Parathyroid adenoma (tissue), 2 donors: ENCODE data around the gene CCDC171.
A peak's percentile ranks its signal among the peaks of the same experiment; 100 is the strongest.

ENCODE experiments used
- H2AFZ ChIP-seq: fragments of 300-600 bp; sonication (generic); one replicate; pipeline ENCODE4 v1.7.0; 2017; ENCODE audit warnings: antibody characterized with exemption, mild to moderate bottlenecking
- H3K27ac ChIP-seq: fragments of 300-600 bp; sonication (generic); one replicate; pipeline ENCODE4 v1.7.0; 2017
- H3K27me3 ChIP-seq: fragments of 300-600 bp; sonication (generic); one replicate; pipeline ENCODE4 v1.7.0; 2017; ENCODE audit warnings: low read length; ENCODE audit not compliant: control insufficient read depth, insufficient read depth
- H3K36me3 ChIP-seq: fragments of 300-600 bp; sonication (generic); one replicate; pipeline ENCODE4 v1.7.0; 2017; ENCODE audit warnings: low read length; ENCODE audit not compliant: control insufficient read depth, insufficient read depth
- H3K4me1 ChIP-seq: fragments of 300-600 bp; sonication (generic); one replicate; pipeline ENCODE4 v1.7.0; 2017; ENCODE audit warnings: control low read depth
- H3K4me2 ChIP-seq: fragments of 300-600 bp; sonication (generic); one replicate; pipeline ENCODE4 v1.7.0; 2017; ENCODE audit warnings: low read length
- H3K4me3 ChIP-seq: fragments of 300-600 bp; sonication (generic); one replicate; pipeline ENCODE4 v1.7.0; 2017; ENCODE audit warnings: low read depth, low read length
- H3K79me2 ChIP-seq: fragments of 300-600 bp; sonication (generic); one replicate; pipeline ENCODE4 v1.7.0; 2017; ENCODE audit warnings: control low read depth
- H3K9ac ChIP-seq: fragments of 300-600 bp; sonication (generic); one replicate; pipeline ENCODE4 v1.7.0; 2017; ENCODE audit warnings: mild to moderate bottlenecking
- H3K9me3 ChIP-seq: fragments of 300-600 bp; sonication (generic); one replicate; pipeline ENCODE4 v1.7.0; 2017; ENCODE audit warnings: low read length; ENCODE audit not compliant: control insufficient read depth
- TF ChIP-seq, protein P1 (sequence below): fragments of 300-600 bp; sonication (generic); IDR thresholded peaks from one replicate; pipeline ENCODE4 v1.7.0; 2017; ENCODE audit warnings: antibody characterized with exemption, mild to moderate bottlenecking
- donor health status: primary hyperparathyroidism.

Gene CCDC171

DNA sequence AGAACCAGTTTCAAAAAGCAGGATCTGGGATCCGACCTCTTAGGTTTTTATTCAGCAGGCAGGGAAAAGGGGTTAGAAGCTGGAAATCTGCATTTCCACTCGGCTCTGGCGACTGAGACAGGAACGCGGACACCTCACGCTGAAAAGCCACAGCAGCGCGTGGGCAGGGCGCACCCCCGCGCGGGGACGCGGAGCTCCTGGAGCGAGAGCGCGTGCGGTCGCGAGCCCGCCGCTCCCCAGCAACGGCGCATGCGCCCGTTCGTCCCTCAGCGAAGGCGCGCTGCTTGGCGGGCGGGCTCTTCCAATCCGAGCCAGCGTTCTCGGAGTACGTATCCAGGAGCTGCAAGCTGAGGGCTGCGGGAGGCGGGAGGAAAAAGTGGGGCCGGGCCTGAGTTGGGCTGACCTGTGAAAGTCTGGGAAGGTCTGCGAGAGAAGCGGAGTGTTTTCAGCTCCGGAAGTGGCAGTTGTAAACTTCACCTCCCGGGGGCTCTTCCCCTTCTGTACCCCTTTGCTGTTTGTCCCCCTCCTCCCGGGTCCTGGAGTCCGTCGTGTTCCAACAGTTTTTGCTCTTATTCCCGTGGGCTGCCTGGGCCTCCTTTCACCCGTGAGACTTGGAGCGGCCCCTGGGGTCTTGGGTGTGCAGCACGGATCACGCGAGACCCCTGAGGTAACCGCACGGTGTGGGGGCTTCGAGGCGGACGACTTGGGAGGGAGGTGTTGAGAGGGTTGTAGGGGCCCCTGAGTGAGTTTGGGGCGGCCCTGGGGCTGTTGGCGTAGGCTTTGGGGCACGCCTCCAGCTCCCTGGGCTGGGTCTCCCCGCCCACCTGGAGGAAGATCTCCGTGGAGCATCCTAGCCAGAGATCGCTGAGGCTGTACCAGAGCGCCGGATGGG lies at the start of gene CCDC171:
TSS of gene CCDC171 (plus strand) at position 408 of the 892 bp plus-strand sequence. CDS start 11,046 bp downstream, outside the sequence.
- Histone ChIP-seq H3K27ac (peak within 1 kb of the TSS; percentile 73), H3K27me3 (no peaks in the 10 kb centered on the region), H3K9ac (peak within 1 kb of the TSS; percentile 33), H2AFZ (peak within 1 kb of the TSS; percentile 98), H3K79me2 (no peaks in the 10 kb centered on the region), H3K4me2 (peak within 1 kb of the TSS; percentile 89), H3K4me3 (peak within 1 kb of the TSS; percentile 86), H3K36me3 (no peaks in the 10 kb centered on the region), H3K9me3 (no peaks in the 10 kb centered on the region), H3K4me1 (no peaks in the 10 kb centered on the region)
- TF ChIP-seq, protein P1, sequence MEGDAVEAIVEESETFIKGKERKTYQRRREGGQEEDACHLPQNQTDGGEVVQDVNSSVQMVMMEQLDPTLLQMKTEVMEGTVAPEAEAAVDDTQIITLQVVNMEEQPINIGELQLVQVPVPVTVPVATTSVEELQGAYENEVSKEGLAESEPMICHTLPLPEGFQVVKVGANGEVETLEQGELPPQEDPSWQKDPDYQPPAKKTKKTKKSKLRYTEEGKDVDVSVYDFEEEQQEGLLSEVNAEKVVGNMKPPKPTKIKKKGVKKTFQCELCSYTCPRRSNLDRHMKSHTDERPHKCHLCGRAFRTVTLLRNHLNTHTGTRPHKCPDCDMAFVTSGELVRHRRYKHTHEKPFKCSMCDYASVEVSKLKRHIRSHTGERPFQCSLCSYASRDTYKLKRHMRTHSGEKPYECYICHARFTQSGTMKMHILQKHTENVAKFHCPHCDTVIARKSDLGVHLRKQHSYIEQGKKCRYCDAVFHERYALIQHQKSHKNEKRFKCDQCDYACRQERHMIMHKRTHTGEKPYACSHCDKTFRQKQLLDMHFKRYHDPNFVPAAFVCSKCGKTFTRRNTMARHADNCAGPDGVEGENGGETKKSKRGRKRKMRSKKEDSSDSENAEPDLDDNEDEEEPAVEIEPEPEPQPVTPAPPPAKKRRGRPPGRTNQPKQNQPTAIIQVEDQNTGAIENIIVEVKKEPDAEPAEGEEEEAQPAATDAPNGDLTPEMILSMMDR: no peak

DNA sequence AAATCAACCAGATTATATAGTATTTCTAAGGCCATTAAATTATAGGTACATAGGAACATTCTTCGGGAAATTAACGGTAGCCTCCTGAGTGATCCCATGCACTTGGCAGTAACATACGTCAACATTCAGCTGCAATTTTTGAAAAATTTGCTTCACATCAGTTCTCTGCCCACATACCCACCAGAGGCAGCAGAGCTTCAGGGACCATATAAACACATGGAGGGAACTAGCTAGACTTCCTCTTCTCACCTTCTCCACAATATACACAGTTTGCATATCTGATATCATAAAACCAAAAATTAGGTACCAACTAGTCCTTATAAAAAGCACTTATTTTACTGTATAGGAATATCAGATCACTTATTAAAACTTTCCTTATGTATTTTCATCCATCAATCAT lies 46.9 kb upstream of the CCDC171 start:
- Histone ChIP-seq H3K79me2 (no peaks in the 10 kb centered on the region), H3K9ac (no peak overlapping the region), H3K4me3 (no peak overlapping the region), H3K27me3 (no peaks in the 10 kb centered on the region), H2AFZ (no peak overlapping the region), H3K27ac (no peak overlapping the region), H3K36me3 (no peaks in the 10 kb centered on the region), H3K4me1 (no peaks in the 10 kb centered on the region), H3K4me2 (no peak overlapping the region), H3K9me3 (no peaks in the 10 kb centered on the region)
- TF ChIP-seq, protein P1: no peak

- Histone ChIP-seq H3K36me3 (no peaks in the 10 kb centered on the region), H3K4me3 (peak overlapping the region; percentile 78), H2AFZ (peak overlapping the region; percentile 91), H3K27me3 (no peaks in the 10 kb centered on the region), H3K4me1 (no peaks in the 10 kb centered on the region), H3K9ac (peak overlapping the region; percentile 28), H3K9me3 (no peaks in the 10 kb centered on the region), H3K27ac (peak overlapping the region; percentile 86), H3K4me2 (peak overlapping the region; percentile 92), H3K79me2 (no peaks in the 10 kb centered on the region)
- TF ChIP-seq, protein P1: no peak
These were observed 42.7 kb upstream of the CCDC171 start for GRCh38 chr9:15509931-15510788.

DNA sequence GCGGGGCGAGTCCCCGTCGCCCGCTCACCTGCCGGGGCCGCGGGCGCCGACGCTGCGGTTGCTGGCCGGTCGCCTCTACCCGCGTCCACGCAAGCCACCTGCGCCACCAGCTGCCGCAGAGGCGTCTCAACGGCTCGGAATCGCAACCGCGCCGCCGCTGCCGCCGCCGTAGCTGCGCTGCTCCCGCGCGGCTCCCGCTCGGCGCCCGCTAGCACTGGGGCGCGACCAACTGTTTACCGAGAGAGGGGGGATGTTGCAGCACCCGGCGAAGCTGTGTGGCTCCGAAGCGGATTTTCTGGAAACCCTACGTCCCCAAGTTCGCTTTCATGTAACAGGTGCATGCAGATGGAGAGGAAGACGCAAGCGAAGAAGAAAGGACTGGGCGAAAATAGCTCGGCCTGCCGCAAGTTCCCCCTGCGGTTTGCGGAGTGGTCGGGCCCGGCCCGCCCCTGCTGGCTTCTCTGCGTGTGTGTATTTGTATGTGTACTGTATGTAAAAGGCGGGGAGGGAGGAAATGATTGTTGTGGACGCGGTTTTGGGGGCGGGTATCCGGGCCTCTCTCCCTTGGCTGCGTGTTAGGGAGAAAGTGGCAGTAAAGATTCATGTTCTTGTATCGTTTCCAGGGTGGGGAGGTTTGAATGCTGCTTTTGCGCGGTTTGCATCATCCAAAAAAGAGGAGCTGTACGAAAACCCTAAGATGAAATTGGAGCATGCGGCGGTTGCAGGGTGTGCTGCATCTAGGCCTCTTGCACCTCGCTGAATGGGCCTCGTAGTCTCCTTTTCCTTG lies 41.9 kb upstream of the CCDC171 start, which contains the start of gene PSIP1:
TSS of gene PSIP1 (minus strand) at position 182 of the 787 bp plus-strand sequence. CDS start 782 bp downstream, outside the sequence.
- H3K27me3 ChIP-seq: no peaks in the 10 kb centered on the region
- peak within 1 kb of the TSS; percentile 91 for H2AFZ ChIP-seq
- peak within 1 kb of the TSS; percentile 28 for H3K9ac ChIP-seq
- H3K4me2 ChIP-seq: peak within 1 kb of the TSS; percentile 92
- H3K4me3 ChIP-seq: peak within 1 kb of the TSS; percentile 78
- peak within 1 kb of the TSS; percentile 86 for H3K27ac ChIP-seq
- no peaks in the 10 kb centered on the region for H3K79me2 ChIP-seq
- no peaks in the 10 kb centered on the region for H3K9me3 ChIP-seq
- no peaks in the 10 kb centered on the region for H3K4me1 ChIP-seq
- H3K36me3 ChIP-seq: no peaks in the 10 kb centered on the region
- TF ChIP-seq, protein P1: no peak
